ENCODE data around the gene LRMDA.
A peak's percentile ranks its signal among the peaks of the same experiment; 100 is the strongest.
"Not testable (repeated sequence)": the region's sequence is repeated elsewhere in the genome, so short reads cannot be mapped to it uniquely, and the experiment has no call there.

Gene LRMDA

GRCh38 chr10:76115471-76116155, 684.2 kb downstream of the LRMDA start:
- DNase-seq: no peak

GRCh38 chr10:76116523-76116922, 685.1 kb downstream of the LRMDA start:
- DNase-seq: no peak

GRCh38 chr10:76117949-76118348, 686.5 kb downstream of the LRMDA start:
- DNase-seq: no peak

- no peak for DNase-seq
Measured at GRCh38 chr10:76119036-76119435, 687.6 kb downstream of the LRMDA start.

GRCh38 chr10:76119515-76119914, 688.1 kb downstream of the LRMDA start:
- DNase-seq: no peak

GRCh38 chr10:76122056-76122455, 690.6 kb downstream of the LRMDA start:
- DNase-seq: peak; percentile 11 to 53

GRCh38 chr10:76124280-76124679, 692.9 kb downstream of the LRMDA start:
- DNase-seq: no peak

GRCh38 chr10:76125900-76126299, 694.5 kb downstream of the LRMDA start:
- DNase-seq: no peak

GRCh38 chr10:76126607-76127527, 695.4 kb downstream of the LRMDA start:
- peak; percentile 17 to 66 for DNase-seq

- DNase-seq: peak in 1 of 2 experiments; percentile 15
Measured at GRCh38 chr10:76127984-76128589, 696.7 kb downstream of the LRMDA start.

- no peak for DNase-seq
Measured at GRCh38 chr10:76129213-76129612, 697.8 kb downstream of the LRMDA start.

- DNase-seq: no peak
Measured at GRCh38 chr10:76130892-76131291, 699.5 kb downstream of the LRMDA start.

GRCh38 chr10:76133597-76134255, 702.3 kb downstream of the LRMDA start:
- no peak for DNase-seq

GRCh38 chr10:76136961-76137360, 705.5 kb downstream of the LRMDA start:
- DNase-seq: no peak

- DNase-seq: no peak
Measured at GRCh38 chr10:76138286-76138685, 706.9 kb downstream of the LRMDA start.

- no peak for DNase-seq
Measured at GRCh38 chr10:76138906-76139305, 707.5 kb downstream of the LRMDA start.

- no peak for DNase-seq
Measured at GRCh38 chr10:76139431-76139830, 708.0 kb downstream of the LRMDA start.

GRCh38 chr10:76141376-76141775, 710.0 kb downstream of the LRMDA start:
- DNase-seq: no peak

- not testable (repeated sequence) for DNase-seq
Measured at GRCh38 chr10:76148217-76148616, 716.8 kb downstream of the LRMDA start.

GRCh38 chr10:76149182-76149581, 717.8 kb downstream of the LRMDA start:
- DNase-seq: no peak

- DNase-seq: no peak
Measured at GRCh38 chr10:76149602-76150138, 718.2 kb downstream of the LRMDA start.

- no peak for DNase-seq
Measured at GRCh38 chr10:76150139-76150875, 718.9 kb downstream of the LRMDA start.

Measured in cerebellar nuclear complex (tissue), 1 donor.